Neuronal stem cell (in vitro differentiated cells): ENCODE results near the gene ABLIM2.
A peak's percentile ranks its signal among the peaks of the same experiment; 100 is the strongest.

Experiments used
- DNase-seq: peaks from one replicate; pipeline ENCODE4 v3.0.0-alpha.2; 2013; ENCODE audit warnings: low spot score
- H2AFZ ChIP-seq: one replicate; pipeline ENCODE4 v1.6.1; 2013; ENCODE audit warnings: mild to moderate bottlenecking, low read length, inconsistent platforms
- H2AK5ac ChIP-seq: 2 replicates; pipeline ENCODE4 v1.6.1; 2013; ENCODE audit warnings: low read depth, mild to moderate bottlenecking, inconsistent platforms, low read length, moderate library complexity, mixed read lengths
- H2BK120ac ChIP-seq: 2 replicates; pipeline ENCODE4 v1.6.1; 2013; ENCODE audit warnings: low read depth, mild to moderate bottlenecking, inconsistent platforms, low read length, moderate library complexity, mixed read lengths
- H2BK12ac ChIP-seq: one replicate; pipeline ENCODE4 v1.6.1; 2013; ENCODE audit warnings: low read length, inconsistent platforms
- H2BK15ac ChIP-seq: 2 replicates; pipeline ENCODE4 v1.6.1; 2013; ENCODE audit warnings: mild to moderate bottlenecking, low read length, inconsistent platforms, mixed read lengths
- H2BK5ac ChIP-seq: one replicate; pipeline ENCODE4 v1.6.1; 2013; ENCODE audit warnings: inconsistent platforms, mild to moderate bottlenecking, low read length, moderate library complexity
- H3K14ac ChIP-seq: one replicate; pipeline ENCODE4 v1.6.1; 2013; ENCODE audit warnings: low read length, inconsistent platforms
- H3K18ac ChIP-seq: 2 replicates; pipeline ENCODE4 v1.6.1; 2013; ENCODE audit warnings: low read length, inconsistent platforms
- H3K23ac ChIP-seq: 2 replicates; pipeline ENCODE4 v1.6.1; 2013; ENCODE audit warnings: low read depth, mild to moderate bottlenecking, mixed read lengths, low read length, inconsistent platforms; ENCODE audit not compliant: poor library complexity
- H3K27ac ChIP-seq: replicated peaks from 3 replicates; pipeline ENCODE4 v1.5.1; 2013; ENCODE audit warnings: low read length, inconsistent platforms
- H3K27me3 ChIP-seq, 3 experiments: 2 replicates each; pipeline ENCODE4 v1.6.1; 2013; ENCODE audit warnings: low read length in 3 of 3, mild to moderate bottlenecking in 2 of 3, inconsistent platforms in 1 of 3, low read depth in 1 of 3, mixed read lengths in 1 of 3, moderate library complexity in 1 of 3; ENCODE audit not compliant: control insufficient read depth in 3 of 3, insufficient read depth in 3 of 3
- H3K36me3 ChIP-seq, 2 donors: replicated peaks in 1 of 2; 2 replicates each; pipeline ENCODE4 v1.6.1; 2013; ENCODE audit warnings: low read length in 2 of 2; ENCODE audit not compliant: control insufficient read depth in 2 of 2, insufficient read depth in 2 of 2
- H3K4ac ChIP-seq: 2 replicates; pipeline ENCODE4 v1.6.1; 2013; ENCODE audit warnings: inconsistent platforms, mild to moderate bottlenecking, low read length, moderate library complexity
- H3K4me1 ChIP-seq, 2 donors: 1 replicate in 1 of 2; 2 replicates in 1 of 2; pipeline ENCODE4 v1.6.1; 2013; ENCODE audit warnings: low read length in 2 of 2, low read depth in 1 of 2; ENCODE audit not compliant: control insufficient read depth in 2 of 2, insufficient read depth in 1 of 2
- H3K4me2 ChIP-seq: one replicate; pipeline ENCODE4 v1.6.1; 2013; ENCODE audit warnings: mild to moderate bottlenecking, low read length, inconsistent platforms; ENCODE audit not compliant: insufficient read depth, poor library complexity, severe bottlenecking
- H3K4me3 ChIP-seq, 2 donors: 2 replicates each; pipeline ENCODE4 v1.5.1; 2013; ENCODE audit warnings: low read length in 2 of 2, mild to moderate bottlenecking in 2 of 2, inconsistent platforms in 1 of 2, moderate library complexity in 1 of 2
- H3K79me1 ChIP-seq: one replicate; pipeline ENCODE4 v1.6.1; 2013; ENCODE audit warnings: low read depth, mild to moderate bottlenecking, inconsistent platforms, low read length, moderate library complexity
- H3K9ac ChIP-seq: one replicate; pipeline ENCODE4 v1.6.1; 2013; ENCODE audit warnings: mild to moderate bottlenecking, low read depth, low read length, inconsistent platforms; ENCODE audit not compliant: poor library complexity
- H3K9me3 ChIP-seq, 2 donors: replicated peaks in 1 of 2; 2 replicates each; pipeline versions ENCODE3 to v1.6.1; 2013; ENCODE audit warnings: low read length in 2 of 2, mild to moderate bottlenecking in 2 of 2, inconsistent platforms in 1 of 2, low read depth in 1 of 2, mixed read lengths in 1 of 2, moderate library complexity in 1 of 2; ENCODE audit not compliant: control insufficient read depth in 2 of 2, insufficient read depth in 1 of 2
- H4K8ac ChIP-seq: one replicate; pipeline ENCODE4 v1.6.1; 2013; ENCODE audit warnings: low read depth, mild to moderate bottlenecking, inconsistent platforms, low read length, moderate library complexity
- H4K91ac ChIP-seq: one replicate; pipeline ENCODE4 v1.6.1; 2013; ENCODE audit warnings: low read length, low read depth, mild to moderate bottlenecking, inconsistent platforms; ENCODE audit not compliant: poor library complexity
- WGBS, 2 donors: extraction: QIAGEN DNeasy Blood & Tissue Kit; methylation state at CpG; one replicate each; pipeline ENCODE4 v1.1.7; 2013; ENCODE audit warnings: missing lambda C conversion rate in 2 of 2, mixed read lengths in 1 of 2; ENCODE audit not compliant: insufficient read length in 2 of 2, insufficient replicate concordance in 1 of 2; ENCODE audit errors: extremely low coverage in 2 of 2; 5-methylcytosine and 5-hydroxymethylcytosine counted together

Gene ABLIM2

GRCh38 chr4:8167815-8168214 lies 9.2 kb upstream of the ABLIM2 start:
- Histone ChIP-seq H3K36me3 (no peaks in the 10 kb centered on the region), H2BK12ac (no peak overlapping the region)
- WGBS, 2 donors, result no CpG with 5 or more reads among the region's 2 CpGs

GRCh38 chr4:8167291-8167690 lies 8.7 kb upstream of the ABLIM2 start:
- no peak overlapping the region for H2AK5ac ChIP-seq
- H3K23ac ChIP-seq, result no peak overlapping the region
- no peak overlapping the region for H3K4me2 ChIP-seq
- no peak overlapping the region for H3K4ac ChIP-seq
- no peak overlapping the region for H2BK5ac ChIP-seq
- no CpG with 5 or more reads among the region's 2 CpGs for WGBS, 2 donors
- no peak overlapping the region for H3K9ac ChIP-seq
- H2BK12ac ChIP-seq, result no peak overlapping the region
- no peak overlapping the region for H2BK120ac ChIP-seq
- no peak overlapping the region for H2BK15ac ChIP-seq
- peaks cover 0 to 7% of the 10 kb centered on the region in 2 donors for H3K9me3 ChIP-seq
- peaks cover 0 to 26% (median 0%) of the 10 kb centered on the region in 3 experiments for H3K27me3 ChIP-seq
- no peak overlapping the region for H4K91ac ChIP-seq
- H2AFZ ChIP-seq, result no peak overlapping the region
- H3K27ac ChIP-seq, result no peak overlapping the region
- no peak overlapping the region for H3K18ac ChIP-seq
- no peak for DNase-seq
- no peaks in the 10 kb centered on the region for H3K4me1 ChIP-seq
- H3K4me3 ChIP-seq, result no peak overlapping the region
- H3K14ac ChIP-seq, result no peak overlapping the region
- no peak overlapping the region for H4K8ac ChIP-seq
- no peaks in the 10 kb centered on the region for H3K36me3 ChIP-seq
- H3K79me1 ChIP-seq, result no peaks in the 10 kb centered on the region

More at GRCh38 chr4:8167815-8168214, 9.2 kb upstream of the ABLIM2 start:
- H3K9ac ChIP-seq, result no peak overlapping the region
- H2AFZ ChIP-seq, result no peak overlapping the region
- no peaks in the 10 kb centered on the region for H3K79me1 ChIP-seq
- no peaks in the 10 kb centered on the region for H3K4me1 ChIP-seq
- no peak overlapping the region for H3K4me2 ChIP-seq
- no peak overlapping the region for H3K4me3 ChIP-seq
- H4K91ac ChIP-seq, result no peak overlapping the region
- no peak overlapping the region for H3K4ac ChIP-seq
- H2BK5ac ChIP-seq, result no peak overlapping the region
- peaks cover 0 to 7% of the 10 kb centered on the region in 2 donors for H3K9me3 ChIP-seq
- H3K27ac ChIP-seq, result no peak overlapping the region
- H3K14ac ChIP-seq, result no peak overlapping the region
- no peak for DNase-seq
- H3K23ac ChIP-seq, result no peak overlapping the region
- H4K8ac ChIP-seq, result no peak overlapping the region
- peaks cover 0 to 23% (median 0%) of the 10 kb centered on the region in 3 experiments for H3K27me3 ChIP-seq
- H2AK5ac ChIP-seq, result no peak overlapping the region
- no peak overlapping the region for H2BK120ac ChIP-seq
- H3K18ac ChIP-seq, result no peak overlapping the region
- H2BK15ac ChIP-seq, result no peak overlapping the region

GRCh38 chr4:8165374-8165896 lies 6.8 kb upstream of the ABLIM2 start:
- Histone ChIP-seq H3K4me1 (no peaks in the 10 kb centered on the region), H3K9ac (no peak overlapping the region), H3K27me3 (peaks cover 0 to 42% (median under 1%) of the 10 kb centered on the region in 3 experiments), H3K4me3 (no peak overlapping the region), H3K18ac (no peak overlapping the region), H3K14ac (no peak overlapping the region), H3K23ac (no peak overlapping the region), H2BK5ac (no peak overlapping the region), H2BK120ac (no peak overlapping the region), H3K79me1 (no peaks in the 10 kb centered on the region), H4K91ac (no peak overlapping the region), H2BK12ac (peak overlapping the region; percentile 33), H3K27ac (no peak overlapping the region), H3K4ac (no peak overlapping the region), H2BK15ac (no peak overlapping the region), H4K8ac (no peak overlapping the region), H3K36me3 (no peaks in the 10 kb centered on the region), H3K4me2 (no peak overlapping the region), H2AFZ (no peak overlapping the region), H2AK5ac (no peak overlapping the region), H3K9me3 (peaks cover 0 to 7% of the 10 kb centered on the region in 2 donors)
- DNase-seq, result no peak
- no CpG with 5 or more reads among the region's 6 CpGs for WGBS, 2 donors

GRCh38 chr4:8164687-8165086 lies 6.1 kb upstream of the ABLIM2 start:
- no peak overlapping the region for H3K9ac ChIP-seq
- H4K8ac ChIP-seq, result no peak overlapping the region
- H2BK120ac ChIP-seq, result no peak overlapping the region
- no peak overlapping the region for H3K27ac ChIP-seq
- H4K91ac ChIP-seq, result no peak overlapping the region
- peaks cover 0 to 49% (median 8%) of the 10 kb centered on the region in 3 experiments for H3K27me3 ChIP-seq
- no peaks in the 10 kb centered on the region for H3K36me3 ChIP-seq
- H2BK12ac ChIP-seq, result no peak overlapping the region
- no peak overlapping the region for H2BK15ac ChIP-seq
- DNase-seq, result no peak
- no peak overlapping the region for H2BK5ac ChIP-seq
- no peak overlapping the region for H3K18ac ChIP-seq
- H3K4ac ChIP-seq, result no peak overlapping the region
- WGBS, 2 donors, result no CpG with 5 or more reads among the region's 10 CpGs
- H3K23ac ChIP-seq, result no peak overlapping the region
- no peak overlapping the region for H2AK5ac ChIP-seq
- H3K9me3 ChIP-seq, result peaks cover 0 to 7% of the 10 kb centered on the region in 2 donors
- no peak overlapping the region for H3K4me3 ChIP-seq
- no peak overlapping the region for H3K4me2 ChIP-seq
- H3K14ac ChIP-seq, result peak overlapping the region; percentile 1
- H3K4me1 ChIP-seq, result peaks cover 1 to 2% of the 10 kb centered on the region in 2 donors
- H3K79me1 ChIP-seq, result no peaks in the 10 kb centered on the region
- H2AFZ ChIP-seq, result no peak overlapping the region
